Mesendoderm (in vitro differentiated cells): Measurements from ENCODE around the gene KLHL6.

Experiments
- DNase-seq: peaks from one replicate; pipeline ENCODE4 v3.0.0; 2013
- H2AK5ac ChIP-seq: 2 replicates; pipeline ENCODE4 v1.6.1; 2013; ENCODE audit warnings: low read length, inconsistent platforms
- H2BK120ac ChIP-seq: 2 replicates; pipeline ENCODE4 v1.6.1; 2013; ENCODE audit warnings: low read depth, mild to moderate bottlenecking, low read length, moderate library complexity, mixed read lengths
- H2BK15ac ChIP-seq: replicated peaks from 2 replicates; pipeline ENCODE4 v1.6.1; 2013; ENCODE audit warnings: low read depth, mild to moderate bottlenecking, moderate library complexity
- H2BK5ac ChIP-seq: 2 replicates; pipeline ENCODE4 v1.6.1; 2013; ENCODE audit warnings: low read length, inconsistent platforms
- H3K18ac ChIP-seq: 2 replicates; pipeline ENCODE4 v1.6.1; 2013; ENCODE audit warnings: mild to moderate bottlenecking, low read length, mixed read lengths
- H3K23ac ChIP-seq: one replicate; pipeline ENCODE4 v1.6.1; 2013; ENCODE audit warnings: low read length
- H3K27ac ChIP-seq: 2 replicates; pipeline ENCODE4 v1.5.1; 2013; ENCODE audit warnings: low read depth, mild to moderate bottlenecking, inconsistent platforms, low read length, moderate library complexity
- H3K27me3 ChIP-seq: 2 replicates; pipeline ENCODE4 v1.6.1; 2013; ENCODE audit warnings: low read length, control low read depth, mild to moderate bottlenecking, inconsistent platforms; ENCODE audit not compliant: insufficient read depth, poor library complexity
- H3K36me3 ChIP-seq: 2 replicates; pipeline ENCODE4 v1.6.1; 2013; ENCODE audit warnings: low read length, inconsistent platforms; ENCODE audit not compliant: control insufficient read depth, insufficient read depth
- H3K4ac ChIP-seq: one replicate; pipeline ENCODE4 v1.6.1; 2013; ENCODE audit warnings: low read depth, mild to moderate bottlenecking, low read length, moderate library complexity
- H3K4me1 ChIP-seq: 2 replicates; pipeline ENCODE4 v1.6.1; 2013; ENCODE audit warnings: low read depth, low read length, inconsistent platforms; ENCODE audit not compliant: control insufficient read depth
- H3K4me2 ChIP-seq: 2 replicates; pipeline ENCODE4 v1.6.1; 2013; ENCODE audit warnings: low read length
- H3K4me3 ChIP-seq: 2 replicates; pipeline ENCODE4 v1.5.1; 2013; ENCODE audit warnings: mild to moderate bottlenecking, low read length
- H3K56ac ChIP-seq: one replicate; pipeline ENCODE4 v1.6.1; 2013; ENCODE audit warnings: low read length
- H3K79me1 ChIP-seq: 2 replicates; pipeline ENCODE4 v1.6.1; 2013; ENCODE audit warnings: low read length, inconsistent platforms
- H3K79me2 ChIP-seq: 2 replicates; pipeline ENCODE4 v1.6.1; 2013; ENCODE audit warnings: mild to moderate bottlenecking, low read length; ENCODE audit not compliant: control insufficient read depth, insufficient read depth
- H3K9ac ChIP-seq: 2 replicates; pipeline ENCODE4 v1.6.1; 2013; ENCODE audit warnings: low read length, inconsistent platforms
- H4K5ac ChIP-seq: one replicate; pipeline ENCODE4 v1.6.1; 2013; ENCODE audit warnings: low read length
- H4K8ac ChIP-seq: one replicate; pipeline ENCODE4 v1.6.1; 2013; ENCODE audit warnings: low read depth, mild to moderate bottlenecking, control low read depth, low read length, moderate library complexity
- WGBS: extraction: QIAGEN DNeasy Blood & Tissue Kit; methylation state at CpG from one replicate; pipeline ENCODE4 v1.1.7; 2013; ENCODE audit warnings: low lambda C conversion rate, missing lambda C conversion rate; ENCODE audit not compliant: insufficient coverage; ENCODE audit errors: extremely low coverage; 5-methylcytosine and 5-hydroxymethylcytosine counted together

Gene KLHL6

GRCh38 chr3:183551930-183552329, 3.6 kb downstream of the KLHL6 start:
- no peaks in the 10 kb centered on the region for H3K79me2 ChIP-seq
- H3K9ac ChIP-seq, result no peak overlapping the region
- H3K36me3 ChIP-seq, result no peaks in the 10 kb centered on the region
- H3K56ac ChIP-seq, result no peak overlapping the region
- H3K4me3 ChIP-seq, result no peak overlapping the region
- no peak overlapping the region for H2BK5ac ChIP-seq
- no peak for DNase-seq
- WGBS, result no CpG with 5 or more reads among the region's 6 CpGs
- H3K4ac ChIP-seq, result no peak overlapping the region
- H3K27ac ChIP-seq, result no peak overlapping the region
- H3K23ac ChIP-seq, result no peak overlapping the region
- no peaks in the 10 kb centered on the region for H3K27me3 ChIP-seq
- no peak overlapping the region for H2BK120ac ChIP-seq
- peaks cover 10% of the 10 kb centered on the region for H3K4me1 ChIP-seq
- no peak overlapping the region for H4K8ac ChIP-seq
- no peak overlapping the region for H4K5ac ChIP-seq
- H3K4me2 ChIP-seq, result no peak overlapping the region
- H2BK15ac ChIP-seq, result no peak overlapping the region
- H3K18ac ChIP-seq, result no peak overlapping the region
- no peak overlapping the region for H2AK5ac ChIP-seq
- no peaks in the 10 kb centered on the region for H3K79me1 ChIP-seq

GRCh38 chr3:183548262-183548769, 7.2 kb downstream of the KLHL6 start:
- Histone ChIP-seq H3K4me2 (no peak overlapping the region), H2BK15ac (no peak overlapping the region), H2BK5ac (no peak overlapping the region), H4K5ac (no peak overlapping the region), H3K4ac (no peak overlapping the region), H2BK120ac (no peak overlapping the region), H3K27me3 (no peaks in the 10 kb centered on the region), H4K8ac (no peak overlapping the region), H3K36me3 (no peaks in the 10 kb centered on the region), H3K4me1 (peaks cover 9% of the 10 kb centered on the region), H3K23ac (no peak overlapping the region), H3K56ac (peak overlapping the region; percentile 27), H3K4me3 (no peak overlapping the region), H3K79me1 (no peaks in the 10 kb centered on the region), H3K9ac (no peak overlapping the region), H3K79me2 (no peaks in the 10 kb centered on the region), H3K27ac (no peak overlapping the region), H2AK5ac (no peak overlapping the region), H3K18ac (no peak overlapping the region)
- DNase-seq, result peak; percentile 98
- WGBS, result no CpG with 5 or more reads among the region's 2 CpGs

- Histone ChIP-seq H3K4me2 (no peak overlapping the region), H4K5ac (no peak overlapping the region), H3K4me3 (no peak overlapping the region), H2BK5ac (no peak overlapping the region), H2AK5ac (no peak overlapping the region), H4K8ac (no peak overlapping the region), H3K36me3 (no peaks in the 10 kb centered on the region), H3K9ac (no peak overlapping the region), H3K79me2 (no peaks in the 10 kb centered on the region), H3K23ac (no peak overlapping the region), H3K27me3 (no peaks in the 10 kb centered on the region), H3K4ac (no peak overlapping the region), H3K79me1 (no peaks in the 10 kb centered on the region), H2BK120ac (no peak overlapping the region), H3K27ac (no peak overlapping the region), H3K4me1 (peaks cover 9% of the 10 kb centered on the region), H2BK15ac (no peak overlapping the region), H3K56ac (no peak overlapping the region), H3K18ac (no peak overlapping the region)
- no peak for DNase-seq
- no CpG with 5 or more reads among the region's 19 CpGs for WGBS
These were observed 8.9 kb downstream of the KLHL6 start for GRCh38 chr3:183546625-183547024.

GRCh38 chr3:183545708-183546107, 9.8 kb downstream of the KLHL6 start:
- Histone ChIP-seq H3K56ac (no peak overlapping the region), H3K18ac (no peak overlapping the region), H3K9ac (no peak overlapping the region), H3K27ac (no peak overlapping the region), H2BK120ac (no peak overlapping the region), H2BK5ac (no peak overlapping the region), H2AK5ac (no peak overlapping the region), H3K23ac (no peak overlapping the region), H3K79me1 (no peaks in the 10 kb centered on the region), H3K36me3 (no peaks in the 10 kb centered on the region), H3K27me3 (no peaks in the 10 kb centered on the region), H4K8ac (no peak overlapping the region), H3K79me2 (no peaks in the 10 kb centered on the region), H3K4me2 (no peak overlapping the region), H4K5ac (no peak overlapping the region), H3K4me1 (peaks cover 9% of the 10 kb centered on the region), H3K4me3 (no peak overlapping the region), H2BK15ac (no peak overlapping the region), H3K4ac (no peak overlapping the region)
- no peak for DNase-seq
- no CpG with 5 or more reads among the region's 6 CpGs for WGBS

- H3K79me1 ChIP-seq, result no peaks in the 10 kb centered on the region
- no peaks in the 10 kb centered on the region for H3K36me3 ChIP-seq
- WGBS, result no CpG with 5 or more reads among the region's 4 CpGs
These were observed 13.2 kb downstream of the KLHL6 start for GRCh38 chr3:183542355-183542754.

GRCh38 chr3:183541738-183542137, 13.8 kb downstream of the KLHL6 start:
- Histone ChIP-seq H3K79me2 (no peaks in the 10 kb centered on the region), H3K27ac (no peak overlapping the region), H3K18ac (no peak overlapping the region), H2AK5ac (no peak overlapping the region), H2BK120ac (no peak overlapping the region), H3K36me3 (no peaks in the 10 kb centered on the region), H3K9ac (no peak overlapping the region), H3K4ac (no peak overlapping the region), H3K4me2 (no peak overlapping the region), H3K4me3 (no peak overlapping the region), H4K8ac (no peak overlapping the region), H2BK15ac (no peak overlapping the region), H3K23ac (no peak overlapping the region), H2BK5ac (no peak overlapping the region), H3K4me1 (peaks cover 3% of the 10 kb centered on the region), H4K5ac (no peak overlapping the region), H3K27me3 (no peaks in the 10 kb centered on the region), H3K56ac (no peak overlapping the region), H3K79me1 (no peaks in the 10 kb centered on the region)
- no CpG with 5 or more reads among the region's 3 CpGs for WGBS
- DNase-seq, result no peak

More at GRCh38 chr3:183542355-183542754, 13.2 kb downstream of the KLHL6 start:
- Histone ChIP-seq H3K23ac (no peak overlapping the region), H3K79me2 (no peaks in the 10 kb centered on the region), H3K4me2 (no peak overlapping the region), H3K4me1 (peaks cover 3% of the 10 kb centered on the region), H3K4ac (no peak overlapping the region), H3K27me3 (no peaks in the 10 kb centered on the region), H3K18ac (no peak overlapping the region), H3K4me3 (no peak overlapping the region), H3K9ac (no peak overlapping the region), H3K56ac (no peak overlapping the region), H4K8ac (no peak overlapping the region), H4K5ac (no peak overlapping the region), H3K27ac (no peak overlapping the region), H2BK5ac (no peak overlapping the region), H2AK5ac (no peak overlapping the region), H2BK15ac (no peak overlapping the region), H2BK120ac (no peak overlapping the region)
- no peak for DNase-seq
